CD4-positive, CD25-positive, alpha-beta regulatory T cell (primary cell): ENCODE results near the gene GTPBP6. TPM values are rescaled to one million over a fixed set of nuclear protein-coding genes. Genes with fewer than 3 reads are reported as not detected.

Source experiments
- ATAC-seq, 2 donors: fragments of 150-1000 bp; cut with Tn5 transposase; one replicate each; pipeline ENCODE4 v1.10.0; 2021; ENCODE audit warnings: low read depth in 2 of 2, moderate number of reproducible peaks in 2 of 2, moderate library complexity in 1 of 2
- DNase-seq, 3 donors: peaks; one replicate each; pipeline versions ENCODE4 v3.0.0 to v3.0.0-alpha.2; 2012 to 2022; ENCODE audit warnings: mixed read lengths in 1 of 3
- H3K27ac ChIP-seq: one replicate; pipeline ENCODE4 v1.7.0; 2013; ENCODE audit warnings: mild to moderate bottlenecking, low read length; ENCODE audit not compliant: insufficient read depth, poor library complexity, severe bottlenecking
- H3K27me3 ChIP-seq: one replicate; pipeline ENCODE4 v1.7.0; 2013; ENCODE audit warnings: low read length; ENCODE audit not compliant: control insufficient read depth, insufficient read depth
- H3K36me3 ChIP-seq: one replicate; pipeline ENCODE4 v1.7.0; 2013; ENCODE audit warnings: mild to moderate bottlenecking, low read length, moderate library complexity; ENCODE audit not compliant: control insufficient read depth, insufficient read depth
- H3K4me1 ChIP-seq: 2 replicates; pipeline ENCODE4 v1.7.0; 2013; ENCODE audit warnings: mild to moderate bottlenecking, low read length; ENCODE audit not compliant: insufficient read depth, control insufficient read depth, poor library complexity, severe bottlenecking
- H3K4me3 ChIP-seq: one replicate; pipeline ENCODE4 v1.7.0; 2013; ENCODE audit warnings: low read depth, mild to moderate bottlenecking, low read length, moderate library complexity
- H3K9me3 ChIP-seq, 2 experiments: 1 replicate in 1 of 2; 2 replicates in 1 of 2; pipeline ENCODE4 v1.7.0; 2013; ENCODE audit warnings: low read length in 2 of 2, mild to moderate bottlenecking in 1 of 2, moderate library complexity in 1 of 2; ENCODE audit not compliant: control insufficient read depth in 2 of 2
- H3K27ac Mint-ChIP-seq, 3 donors: one replicate each; pipeline ENCODE4 v1.8.0; 2020 to 2022; ENCODE audit warnings: mild to moderate bottlenecking in 3 of 3, mixed read lengths in 3 of 3, moderate library complexity in 2 of 3
- H3K27me3 Mint-ChIP-seq: one replicate; pipeline ENCODE4 v1.8.0; 2022; ENCODE audit warnings: mild to moderate bottlenecking, mixed read lengths
- H3K36me3 Mint-ChIP-seq: one replicate; pipeline ENCODE4 v1.8.0; 2020; ENCODE audit warnings: mixed read lengths
- H3K4me1 Mint-ChIP-seq, 4 donors: one replicate each; pipeline ENCODE4 v1.8.0; 2020 to 2022; ENCODE audit warnings: mixed read lengths in 4 of 4, mild to moderate bottlenecking in 1 of 4
- H3K4me3 Mint-ChIP-seq, 4 donors: one replicate each; pipeline ENCODE4 v1.8.0; 2020 to 2022; ENCODE audit warnings: mild to moderate bottlenecking in 4 of 4, mixed read lengths in 4 of 4, moderate library complexity in 3 of 4
- H3K9me3 Mint-ChIP-seq, 7 donors: one replicate each; pipeline ENCODE4 v1.8.0; 2020 to 2022; ENCODE audit warnings: mixed read lengths in 7 of 7, mild to moderate bottlenecking in 3 of 7, moderate library complexity in 2 of 7
- polyA plus RNA-seq, 4 donors: library from polyadenylated mRNA; unstranded; fragments of 300-500 nt; fragmentation: Illumina TruSeq; gene quantifications; one replicate each; pipeline ENCODE4 v1.2.3, GENCODE V29; 2021
- total RNA-seq: library from RNA; stranded (reverse); gene quantifications from one replicate; pipeline ENCODE4 v1.2.3, GENCODE V29; 2022

The GTPBP6 gene
- total and polyA plus RNA-seq, 5 donors from 2014 or later, result 29.7 to 62.2 (median 36.7) TPM

GRCh38 chrX:323721-324628, 5.4 kb upstream of the GTPBP6 start:
- H3K9me3 Mint-ChIP-seq, result no peaks in the 10 kb centered on the region
- Histone ChIP-seq H3K4me3 (no peak overlapping the region), H3K27ac (no peak overlapping the region), H3K9me3 (no peaks in the 10 kb centered on the region), H3K4me1 (peaks cover 30% of the 10 kb centered on the region), H3K27me3 (no peaks in the 10 kb centered on the region), H3K36me3 (no peaks in the 10 kb centered on the region)
- H3K4me3 Mint-ChIP-seq, result peak overlapping the region in 2 of 4 donors; percentile 79
- no peaks in the 10 kb centered on the region for H3K36me3 Mint-ChIP-seq
- H3K27ac Mint-ChIP-seq, result peak overlapping the region in 1 of 3 donors; percentile 90
- peak in 1 of 2 donors; percentile 40 for ATAC-seq
- H3K27me3 Mint-ChIP-seq, result peaks cover 16% of the 10 kb centered on the region
- peak in 1 of 3 donors; percentile 58 for DNase-seq
- peaks cover 7 to 21% (median 16%) of the 10 kb centered on the region in 4 donors for H3K4me1 Mint-ChIP-seq

- Mint-ChIP-seq H3K4me1 (peaks cover 7 to 30% (median 19%) of the 10 kb centered on the region in 4 donors), H3K4me3 (peak overlapping the region; percentile 82 to 93 (median 88)), H3K27me3 (peaks cover 26% of the 10 kb centered on the region), H3K27ac (peak overlapping the region in 2 of 3 donors; percentile 32 to 79), H3K9me3 (peaks cover 0 to 1% (median 0%) of the 10 kb centered on the region in 7 donors), H3K36me3 (peaks cover 4% of the 10 kb centered on the region)
- Histone ChIP-seq H3K4me1 (peaks cover 30% of the 10 kb centered on the region), H3K36me3 (peaks cover 8% of the 10 kb centered on the region), H3K27ac (no peak overlapping the region), H3K27me3 (no peaks in the 10 kb centered on the region), H3K4me3 (peak overlapping the region; percentile 38), H3K9me3 (no peaks in the 10 kb centered on the region)
- no peak for ATAC-seq
- no peak for DNase-seq
Measured at GRCh38 chrX:320126-320783, 1.7 kb upstream of the GTPBP6 start.

DNA sequence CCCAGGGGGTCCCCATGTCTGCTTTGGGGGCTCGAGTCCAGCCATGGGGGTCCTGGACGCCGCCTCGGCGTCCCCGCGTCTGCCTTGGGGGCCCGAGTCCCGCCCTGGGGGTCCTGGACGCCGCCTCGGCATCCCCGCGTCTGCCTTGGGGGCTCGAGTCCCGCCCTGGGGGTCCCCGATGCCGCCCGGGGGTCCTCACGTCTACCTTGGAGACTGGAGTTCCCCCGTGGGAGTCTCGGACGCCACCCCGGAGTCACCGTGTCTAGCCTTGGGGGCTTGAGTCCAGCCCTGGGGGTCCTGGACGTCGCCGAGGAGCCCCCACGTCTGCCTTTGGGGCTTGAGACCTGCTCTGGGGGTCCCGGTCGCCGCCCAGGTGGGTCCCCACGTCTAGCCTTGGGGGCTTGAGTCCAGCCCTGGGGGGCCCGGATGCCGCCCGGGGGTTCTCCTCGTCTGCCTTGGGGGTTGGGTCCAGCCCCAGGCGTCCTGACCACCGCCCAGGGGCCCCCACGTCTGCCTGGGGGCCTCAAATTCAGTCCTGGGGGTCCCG, 1.1 kb upstream of the GTPBP6 start:
- Histone ChIP-seq H3K36me3 (peaks cover 11% of the 10 kb centered on the region), H3K27me3 (no peaks in the 10 kb centered on the region), H3K27ac (peak overlapping the region; percentile 96), H3K4me1 (peaks cover 30% of the 10 kb centered on the region), H3K4me3 (no peak overlapping the region), H3K9me3 (no peaks in the 10 kb centered on the region)
- Mint-ChIP-seq H3K27ac (no peak overlapping the region), H3K4me3 (peak overlapping the region; percentile 82 to 93 (median 88)), H3K36me3 (peaks cover 4% of the 10 kb centered on the region), H3K9me3 (peaks cover 0 to 1% (median 0%) of the 10 kb centered on the region in 7 donors), H3K4me1 (peaks cover 7 to 30% (median 19%) of the 10 kb centered on the region in 4 donors), H3K27me3 (peaks cover 26% of the 10 kb centered on the region)
- ATAC-seq (no peak), DNase-seq (no peak)

DNA sequence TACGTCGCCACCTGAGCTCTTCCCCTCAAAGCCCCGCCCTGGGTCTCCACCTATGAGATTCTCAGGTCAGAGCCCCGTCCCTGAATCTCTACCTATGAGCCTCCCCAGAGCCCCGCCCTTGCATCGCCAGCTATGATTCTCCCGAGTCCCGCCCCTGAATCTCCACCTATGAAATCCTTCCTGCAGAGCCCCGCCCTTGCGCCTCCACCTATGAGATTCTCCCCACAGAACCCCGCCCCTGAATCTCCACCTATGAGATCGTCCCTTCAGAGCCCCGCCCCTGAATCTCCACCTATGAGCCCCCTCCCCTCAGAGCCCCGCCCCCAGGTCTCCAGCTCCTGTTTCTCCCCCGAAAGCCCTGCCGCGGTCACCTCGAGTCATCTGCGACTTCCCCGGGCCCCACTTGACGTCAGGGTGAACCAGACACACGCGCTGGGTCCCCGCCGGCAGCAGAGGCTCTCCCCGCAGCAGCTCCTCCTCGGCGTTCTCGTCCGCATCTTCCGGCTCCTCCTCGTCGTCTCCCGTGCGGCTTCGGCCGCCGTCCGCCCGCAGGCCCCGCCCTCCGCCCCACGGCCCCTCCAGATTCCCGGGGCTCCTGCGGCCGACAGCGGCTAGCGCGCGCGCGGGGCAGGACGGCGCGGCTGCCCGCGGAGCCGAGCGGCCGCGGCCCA, 393 bp downstream of the GTPBP6 start:
- peak overlapping the region; percentile 96 for H3K27ac ChIP-seq
- peaks cover 4 to 28% (median 16%) of the 10 kb centered on the region in 4 donors for H3K4me1 Mint-ChIP-seq

GRCh38 chrX:317424-318067, 1.1 kb downstream of the GTPBP6 start:
- Histone ChIP-seq H3K9me3 (no peaks in the 10 kb centered on the region), H3K27ac (peak overlapping the region; percentile 96), H3K36me3 (peaks cover 26% of the 10 kb centered on the region), H3K4me1 (peaks cover 19% of the 10 kb centered on the region), H3K4me3 (no peak overlapping the region), H3K27me3 (no peaks in the 10 kb centered on the region)
- Mint-ChIP-seq H3K9me3 (peaks cover 0 to 1% (median 0%) of the 10 kb centered on the region in 7 donors), H3K4me1 (peaks cover 0 to 21% (median 12%) of the 10 kb centered on the region in 4 donors), H3K27me3 (peaks cover 16% of the 10 kb centered on the region), H3K27ac (peak overlapping the region; percentile 96 to 99 (median 99)), H3K4me3 (peak overlapping the region; percentile 88 to 96 (median 92)), H3K36me3 (peaks cover 13% of the 10 kb centered on the region)
- ATAC-seq (no peak), DNase-seq (no peak)

More for the DNA sequence above, 393 bp downstream of the GTPBP6 start:
- Mint-ChIP-seq H3K27ac (peak overlapping the region; percentile 96 to 99 (median 99)), H3K9me3 (peaks cover 0 to 1% (median 0%) of the 10 kb centered on the region in 7 donors), H3K27me3 (peaks cover 23% of the 10 kb centered on the region), H3K4me3 (peak overlapping the region; percentile 88 to 96 (median 92)), H3K36me3 (peaks cover 12% of the 10 kb centered on the region)
- peaks cover 20% of the 10 kb centered on the region for H3K36me3 ChIP-seq
- no peak overlapping the region for H3K4me3 ChIP-seq
- ATAC-seq, result peak; percentile 56 to 60
- no peaks in the 10 kb centered on the region for H3K27me3 ChIP-seq
- peak; percentile 96 to 99 (median 98) for DNase-seq
- peaks cover 26% of the 10 kb centered on the region for H3K4me1 ChIP-seq
- no peaks in the 10 kb centered on the region for H3K9me3 ChIP-seq

GRCh38 chrX:316351-317325, 2.0 kb downstream of the GTPBP6 start:
- Mint-ChIP-seq H3K27ac (peak overlapping the region in 1 of 3 donors; percentile 57), H3K36me3 (peaks cover 20% of the 10 kb centered on the region), H3K27me3 (peaks cover 14% of the 10 kb centered on the region), H3K4me1 (peaks cover 0 to 19% (median 10%) of the 10 kb centered on the region in 4 donors), H3K4me3 (peak overlapping the region in 3 of 4 donors; percentile 8 to 68 (median 35)), H3K9me3 (peaks cover 0 to 1% (median 0%) of the 10 kb centered on the region in 7 donors)
- Histone ChIP-seq H3K27ac (no peak overlapping the region), H3K27me3 (no peaks in the 10 kb centered on the region), H3K9me3 (no peaks in the 10 kb centered on the region), H3K4me1 (peaks cover 18% of the 10 kb centered on the region), H3K4me3 (no peak overlapping the region), H3K36me3 (peaks cover 35% of the 10 kb centered on the region)
- DNase-seq (no peak), ATAC-seq (no peak)
